ENCODE results near the gene MXI1. TPM values are rescaled to one million over a fixed set of nuclear protein-coding genes. Genes with fewer than 3 reads are reported as not detected.

Gene MXI1
- total and polyA plus RNA-seq, 2 donors (not counting 1 experiment from before 2014, with no cell fraction given): 12.0 to 32.4 TPM

DNA sequence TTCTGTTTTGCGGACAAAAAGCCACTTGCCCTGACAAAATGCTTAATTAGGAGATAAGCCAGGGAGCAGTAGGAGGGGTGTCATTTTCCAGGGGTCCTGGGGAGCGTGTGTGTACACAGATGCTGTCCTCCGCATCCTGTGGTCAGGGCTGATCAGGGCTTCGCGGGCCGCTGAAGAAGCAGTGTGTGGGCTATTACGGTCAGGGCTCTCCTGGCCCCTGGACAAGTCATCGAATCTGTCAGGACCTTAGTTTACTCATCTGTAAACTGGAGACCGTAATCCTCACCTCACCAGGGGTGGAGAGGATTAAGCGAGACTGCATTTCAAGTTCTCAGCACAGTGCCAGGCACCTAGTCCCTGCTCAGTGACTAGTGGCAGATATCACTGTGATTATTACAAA, 26.0 kb upstream of the MXI1 start:
- CTCF ChIA-PET: no interaction called here

GRCh38 chr10:110181911-110182310, 25.5 kb upstream of the MXI1 start:
- Mint-ChIP-seq H3K27me3 (peaks cover 25% of the 10 kb centered on the region), H3K27ac (no peak overlapping the region), H3K9me3 (ENCODE audit: insufficient read depth) (no peaks in the 10 kb centered on the region), H3K4me3 (no peak overlapping the region), H3K4me1 (no peaks in the 10 kb centered on the region)
- H3K27me3 ChIP-seq (replicated peaks in 1 of 4; ENCODE audit: control extremely low read depth in 1 of 4, control insufficient read depth in 3 of 4, insufficient read depth in 4 of 4, low read length in 3 of 4): peaks cover 0 to 15% (median 3%) of the 10 kb centered on the region in 4 experiments
- DNase-seq (no peak), ATAC-seq (ENCODE audit: low read depth) (no peak)
- TF ChIP-seq CTCF (IDR thresholded peaks at IDR 0.05) (no peak), EZH2 (IDR thresholded peaks at IDR 0.05; ENCODE audit: borderline replicate concordance, insufficient read depth, low read depth, low read length, poor library complexity, severe bottlenecking) (no peak)
- 100% methylated on average over 2 of the region's 5 CpGs for WGBS (ENCODE audit: insufficient coverage)
- CTCF ChIA-PET: no interaction called here
- H3K9ac ChIP-seq (ENCODE audit: low read length): no peak overlapping the region
- H4K20me1 ChIP-seq (ENCODE audit: control insufficient read depth, insufficient read depth, low read length, poor library complexity, severe bottlenecking): no peaks in the 10 kb centered on the region
- POLR2A ChIA-PET: no interaction called here
- intact Hi-C loops (cut with micrococcal nuclease): no loop called here
- no peak overlapping the region for H3K27ac ChIP-seq (ENCODE audit: low read length in 2 of 2)
- no peaks in the 10 kb centered on the region for H3K4me1 ChIP-seq (ENCODE audit: control insufficient read depth in 2 of 2, insufficient read depth in 2 of 2, low read length in 2 of 2)
- H3K36me3 ChIP-seq (replicated peaks in 1 of 2; ENCODE audit: control extremely low read depth in 1 of 2, control insufficient read depth in 1 of 2, extremely low read depth in 1 of 2, insufficient read depth in 2 of 2, low read length in 1 of 2): no peaks in the 10 kb centered on the region
- no peaks in the 10 kb centered on the region for H3K79me2 ChIP-seq (ENCODE audit: control insufficient read depth, insufficient read depth, low read length)
- H3K4me3 ChIP-seq (ENCODE audit: control extremely low read depth in 1 of 5, extremely low read depth in 1 of 5, insufficient read depth in 1 of 5, low read depth in 2 of 5, low read length in 4 of 5): no peak overlapping the region
- no peak overlapping the region for H2AFZ ChIP-seq (ENCODE audit: insufficient read depth, low read depth, low read length, poor library complexity, severe bottlenecking)
- peaks cover 0 to 4% (median 0%) of the 10 kb centered on the region in 3 donors for H3K9me3 ChIP-seq (ENCODE audit: control extremely low read depth in 1 of 3, control insufficient read depth in 2 of 3, insufficient read depth in 1 of 3, low read length in 2 of 3)
- H3K4me2 ChIP-seq (replicated peaks; ENCODE audit: low read depth, low read length, poor library complexity, severe bottlenecking): no peak overlapping the region

More for the DNA sequence above, 26.0 kb upstream of the MXI1 start:
- H3K9me3 ChIP-seq (ENCODE audit: control extremely low read depth in 1 of 3, control insufficient read depth in 2 of 3, insufficient read depth in 1 of 3, low read length in 2 of 3): peaks cover 0 to 3% (median 0%) of the 10 kb centered on the region in 3 donors
- Mint-ChIP-seq H3K27me3 (peaks cover 25% of the 10 kb centered on the region), H3K9me3 (ENCODE audit: insufficient read depth) (no peaks in the 10 kb centered on the region), H3K27ac (no peak overlapping the region), H3K4me1 (peaks cover under 1% of the 10 kb centered on the region), H3K4me3 (no peak overlapping the region)
- H3K4me3 ChIP-seq (ENCODE audit: control extremely low read depth in 1 of 5, extremely low read depth in 1 of 5, insufficient read depth in 1 of 5, low read depth in 2 of 5, low read length in 4 of 5): no peak overlapping the region
- no peak overlapping the region for H3K27ac ChIP-seq (ENCODE audit: low read length in 2 of 2)
- ATAC-seq (ENCODE audit: low read depth) (no peak), DNase-seq (no peak)
- H2AFZ ChIP-seq (ENCODE audit: insufficient read depth, low read depth, low read length, poor library complexity, severe bottlenecking): no peak overlapping the region
- H3K27me3 ChIP-seq (replicated peaks in 1 of 4; ENCODE audit: control extremely low read depth in 1 of 4, control insufficient read depth in 3 of 4, insufficient read depth in 4 of 4, low read length in 3 of 4): peaks cover 0 to 19% (median 5%) of the 10 kb centered on the region in 4 experiments
- intact Hi-C loops (cut with micrococcal nuclease): no loop called here
- H4K20me1 ChIP-seq (ENCODE audit: control insufficient read depth, insufficient read depth, low read length, poor library complexity, severe bottlenecking): no peaks in the 10 kb centered on the region
- peaks cover 3% of the 10 kb centered on the region in 2 donors for H3K4me1 ChIP-seq (ENCODE audit: control insufficient read depth in 2 of 2, insufficient read depth in 2 of 2, low read length in 2 of 2)
- POLR2A ChIA-PET: no interaction called here
- H3K36me3 ChIP-seq (replicated peaks in 1 of 2; ENCODE audit: control extremely low read depth in 1 of 2, control insufficient read depth in 1 of 2, extremely low read depth in 1 of 2, insufficient read depth in 2 of 2, low read length in 1 of 2): no peaks in the 10 kb centered on the region
- no peak overlapping the region for H3K4me2 ChIP-seq (replicated peaks; ENCODE audit: low read depth, low read length, poor library complexity, severe bottlenecking)
- H3K9ac ChIP-seq (ENCODE audit: low read length): no peak overlapping the region
- WGBS (ENCODE audit: insufficient coverage): 90% methylated on average over 9 of the region's 10 CpGs
- TF ChIP-seq EZH2 (IDR thresholded peaks at IDR 0.05; ENCODE audit: borderline replicate concordance, insufficient read depth, low read depth, low read length, poor library complexity, severe bottlenecking): no peak
- no peak for TF ChIP-seq CTCF (IDR thresholded peaks at IDR 0.05)
- no peaks in the 10 kb centered on the region for H3K79me2 ChIP-seq (ENCODE audit: control insufficient read depth, insufficient read depth, low read length)
